Kidney (tissue), 14 donors: ENCODE measurements around the gene PCNT. TPM values are rescaled to one million over a fixed set of nuclear protein-coding genes. Genes with fewer than 3 reads are reported as not detected.

ENCODE experiments used
- DNase-seq, 5 donors: peaks; one replicate each; pipeline ENCODE4 v3.0.0-alpha.2; 2013 to 2020
- FAIRE-seq: peaks from 2 replicates; lab custom pipeline; 2012; peaks lifted over from hg19 to GRCh38; lab: Jason Lieb, UNC
- H3K27ac ChIP-seq, 2 donors: one replicate each; pipeline ENCODE4 v1.7.0; 2013; ENCODE audit warnings: low read depth in 2 of 2, low read length in 2 of 2, inconsistent platforms in 1 of 2
- H3K27me3 ChIP-seq: one replicate; pipeline ENCODE4 v1.7.1; 2013; ENCODE audit warnings: low read length, inconsistent platforms; ENCODE audit not compliant: control insufficient read depth, insufficient read depth
- H3K36me3 ChIP-seq, 3 donors: one replicate each; pipeline versions ENCODE4 v1.7.0 to v1.7.1; 2013; ENCODE audit warnings: low read length in 3 of 3, control low read depth in 1 of 3, inconsistent platforms in 1 of 3; ENCODE audit not compliant: insufficient read depth in 3 of 3, control insufficient read depth in 2 of 3
- H3K4me1 ChIP-seq, 3 donors: one replicate each; pipeline versions ENCODE4 v1.7.0 to v1.7.1; 2013; ENCODE audit warnings: low read length in 3 of 3, inconsistent platforms in 1 of 3, low read depth in 1 of 3; ENCODE audit not compliant: control insufficient read depth in 2 of 3, insufficient read depth in 2 of 3
- H3K4me3 ChIP-seq, 3 donors: one replicate each; pipeline versions ENCODE4 v1.7.0 to v1.8.1; 2013; ENCODE audit warnings: low read length in 3 of 3, control low read depth in 1 of 3, inconsistent platforms in 1 of 3
- H3K9ac ChIP-seq, 3 donors: one replicate each; pipeline versions ENCODE4 v1.7.0 to v1.7.1; 2013; ENCODE audit warnings: low read length in 3 of 3, control low read depth in 1 of 3, inconsistent platforms in 1 of 3
- H3K9me3 ChIP-seq, 3 donors: one replicate each; pipeline versions ENCODE4 v1.7.0 to v1.7.1; 2013; ENCODE audit warnings: low read length in 3 of 3, control low read depth in 1 of 3, inconsistent platforms in 1 of 3; ENCODE audit not compliant: control insufficient read depth in 2 of 3, insufficient read depth in 1 of 3
- CTCF ChIP-seq: IDR thresholded peaks from 3 replicates; pipeline ENCODE4 v1.5.1; 2012; ENCODE audit warnings: mild to moderate bottlenecking, moderate library complexity, borderline replicate concordance; ENCODE audit not compliant: insufficient read depth; ENCODE audit errors: extremely low read depth
- intact Hi-C: fragments of 100-400 bp; cut with DNase I; formaldehyde crosslinking; loops from one replicate; pipeline ENCODE4 v1.11.1; 2022
- polyA plus RNA-seq: library from polyadenylated mRNA; stranded (reverse); fragments of 350-450 nt; fragmentation: Illumina TruSeq; extraction: RNeasy Lipid Tissue Mini Kit (QIAGEN cat#74804); gene quantifications from one replicate; pipeline ENCODE4 v1.2.3, GENCODE V29; 2014; ENCODE audit warnings: low read depth, low replicate concordance; ENCODE audit not compliant: insufficient read depth
- total RNA-seq: library from RNA; stranded (reverse); fragmentation: NEBNext Ultra II Directional; extraction: Animal tissue kit (Norgen Biotek cat#: 25700); gene quantifications from one replicate; pipeline ENCODE4 v1.2.1, GENCODE V29; 2021
- donor health status: control.
- donor health status: control.
- donor health status: control.
- donor health status: control.
- donor health status: control.
- donor health status: DM: yes; HTN: yes; CAD: no.
- donor health status: Normal renal cell carcinoma (clear cell type).

PCNT gene
- total and polyA plus RNA-seq, 2 donors from 2014 or later: 4.2 to 26.1 TPM

GRCh38 chr21:46361935-46362334 is 38.0 kb downstream of the PCNT start:
- intact Hi-C loops: no loop called here
- Histone ChIP-seq H3K9ac (no peak overlapping the region), H3K4me3 (no peak overlapping the region), H3K9me3 (no peaks in the 10 kb centered on the region), H3K27me3 (no peaks in the 10 kb centered on the region), H3K4me1 (no peaks in the 10 kb centered on the region), H3K27ac (no peak overlapping the region), H3K36me3 (peaks cover 0 to 25% (median 13%) of the 10 kb centered on the region in 3 donors)
- DNase-seq: peak in 4 of 5 donors; percentile 84 to 89 (median 88)
- no peak for TF ChIP-seq CTCF
- no peak for FAIRE-seq

GRCh38 chr21:46362946-46363345 is 39.0 kb downstream of the PCNT start:
- Histone ChIP-seq H3K9me3 (no peaks in the 10 kb centered on the region), H3K4me3 (no peak overlapping the region), H3K27ac (no peak overlapping the region), H3K9ac (no peak overlapping the region), H3K27me3 (no peaks in the 10 kb centered on the region), H3K4me1 (no peaks in the 10 kb centered on the region), H3K36me3 (peaks cover 0 to 26% (median 15%) of the 10 kb centered on the region in 3 donors)
- no peak for DNase-seq
- intact Hi-C loops: no loop called here
- no peak for FAIRE-seq
- no peak for TF ChIP-seq CTCF

GRCh38 chr21:46363698-46364097 is 39.7 kb downstream of the PCNT start:
- no peak for TF ChIP-seq CTCF
- peaks cover 0 to 26% (median 15%) of the 10 kb centered on the region in 3 donors for H3K36me3 ChIP-seq
- H3K9me3 ChIP-seq: no peaks in the 10 kb centered on the region
- H3K4me3 ChIP-seq: no peak overlapping the region
- DNase-seq (no peak), FAIRE-seq (no peak)
- intact Hi-C loops: no loop called here
- H3K9ac ChIP-seq: no peak overlapping the region
- no peaks in the 10 kb centered on the region for H3K27me3 ChIP-seq
- no peak overlapping the region for H3K27ac ChIP-seq
- no peaks in the 10 kb centered on the region for H3K4me1 ChIP-seq

GRCh38 chr21:46366091-46366490 is 42.1 kb downstream of the PCNT start:
- FAIRE-seq (no peak), DNase-seq (no peak)
- no peak overlapping the region for H3K27ac ChIP-seq
- H3K9me3 ChIP-seq: no peaks in the 10 kb centered on the region
- no peak for TF ChIP-seq CTCF
- no peak overlapping the region for H3K9ac ChIP-seq
- intact Hi-C loops: no loop called here
- H3K4me3 ChIP-seq: no peak overlapping the region
- H3K4me1 ChIP-seq: no peaks in the 10 kb centered on the region
- H3K36me3 ChIP-seq: peaks cover 0 to 26% (median 15%) of the 10 kb centered on the region in 3 donors
- H3K27me3 ChIP-seq: no peaks in the 10 kb centered on the region
